ENCODE measurements around the gene ARID5B. TPM values are rescaled to one million over a fixed set of nuclear protein-coding genes. Genes with fewer than 3 reads are reported as not detected.
A peak's percentile ranks its signal among the peaks of the same experiment; 100 is the strongest.
"Not testable (repeated sequence)": the region's sequence is repeated elsewhere in the genome, so short reads cannot be mapped to it uniquely, and the experiment has no call there.

Gene ARID5B, protein sequence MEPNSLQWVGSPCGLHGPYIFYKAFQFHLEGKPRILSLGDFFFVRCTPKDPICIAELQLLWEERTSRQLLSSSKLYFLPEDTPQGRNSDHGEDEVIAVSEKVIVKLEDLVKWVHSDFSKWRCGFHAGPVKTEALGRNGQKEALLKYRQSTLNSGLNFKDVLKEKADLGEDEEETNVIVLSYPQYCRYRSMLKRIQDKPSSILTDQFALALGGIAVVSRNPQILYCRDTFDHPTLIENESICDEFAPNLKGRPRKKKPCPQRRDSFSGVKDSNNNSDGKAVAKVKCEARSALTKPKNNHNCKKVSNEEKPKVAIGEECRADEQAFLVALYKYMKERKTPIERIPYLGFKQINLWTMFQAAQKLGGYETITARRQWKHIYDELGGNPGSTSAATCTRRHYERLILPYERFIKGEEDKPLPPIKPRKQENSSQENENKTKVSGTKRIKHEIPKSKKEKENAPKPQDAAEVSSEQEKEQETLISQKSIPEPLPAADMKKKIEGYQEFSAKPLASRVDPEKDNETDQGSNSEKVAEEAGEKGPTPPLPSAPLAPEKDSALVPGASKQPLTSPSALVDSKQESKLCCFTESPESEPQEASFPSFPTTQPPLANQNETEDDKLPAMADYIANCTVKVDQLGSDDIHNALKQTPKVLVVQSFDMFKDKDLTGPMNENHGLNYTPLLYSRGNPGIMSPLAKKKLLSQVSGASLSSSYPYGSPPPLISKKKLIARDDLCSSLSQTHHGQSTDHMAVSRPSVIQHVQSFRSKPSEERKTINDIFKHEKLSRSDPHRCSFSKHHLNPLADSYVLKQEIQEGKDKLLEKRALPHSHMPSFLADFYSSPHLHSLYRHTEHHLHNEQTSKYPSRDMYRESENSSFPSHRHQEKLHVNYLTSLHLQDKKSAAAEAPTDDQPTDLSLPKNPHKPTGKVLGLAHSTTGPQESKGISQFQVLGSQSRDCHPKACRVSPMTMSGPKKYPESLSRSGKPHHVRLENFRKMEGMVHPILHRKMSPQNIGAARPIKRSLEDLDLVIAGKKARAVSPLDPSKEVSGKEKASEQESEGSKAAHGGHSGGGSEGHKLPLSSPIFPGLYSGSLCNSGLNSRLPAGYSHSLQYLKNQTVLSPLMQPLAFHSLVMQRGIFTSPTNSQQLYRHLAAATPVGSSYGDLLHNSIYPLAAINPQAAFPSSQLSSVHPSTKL
- total RNA-seq = 10 to 100 TPM; 86.3 to 87.1 TPM

DNA sequence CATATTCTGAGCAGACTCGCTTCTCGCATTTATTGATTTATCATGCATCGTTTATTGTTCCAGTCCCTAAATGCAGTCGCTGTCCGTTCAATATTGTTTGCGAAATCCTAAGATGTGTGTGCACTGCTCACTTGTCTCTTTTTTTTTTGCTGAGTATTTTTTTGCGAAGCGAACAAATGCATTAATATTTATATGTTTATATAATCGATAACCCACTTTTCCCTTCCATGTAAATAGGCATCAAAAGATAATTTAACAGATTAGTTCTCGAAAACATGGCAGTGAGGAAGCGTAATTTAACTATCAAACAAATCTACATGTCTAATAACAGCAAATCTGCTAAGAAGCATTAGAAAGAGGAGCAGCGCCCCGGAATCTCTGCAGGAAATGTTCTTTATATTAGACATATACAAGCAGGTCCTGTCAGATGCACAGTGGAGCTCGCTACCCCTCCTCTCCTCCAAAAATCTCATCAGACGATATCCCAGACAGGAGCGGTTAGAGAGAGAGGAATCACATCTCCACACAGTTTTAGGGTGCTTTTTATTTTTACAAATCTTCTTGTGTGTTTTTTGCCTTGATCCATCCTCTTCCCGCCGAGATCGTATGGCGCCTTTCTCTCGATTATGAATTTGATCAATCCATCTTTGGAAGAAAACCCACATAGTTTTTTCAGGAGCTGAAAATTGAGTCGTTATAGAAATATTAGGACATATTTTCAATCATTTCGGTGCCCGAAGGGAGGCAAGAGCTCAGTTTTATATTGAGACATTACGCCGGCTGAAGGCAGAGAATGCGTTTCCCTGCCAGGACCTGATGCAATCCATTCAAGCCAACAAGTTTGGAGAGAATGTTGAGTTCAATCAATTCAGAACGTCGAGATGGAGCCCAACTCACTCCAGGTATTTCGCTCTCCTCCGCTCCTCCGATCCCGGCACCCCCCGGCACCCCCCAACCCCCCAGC lies at the start of gene ARID5B:
Gene ARID5B, plus strand, starts transcription at position 871 of the 964 bp plus-strand sequence. Its CDS starts 11 bp downstream, at position 882.
- intact Hi-C loops (cut with micrococcal nuclease) = loop anchor here (1.0 to 10.0 kb wide), 9 partner anchors 150 to 1994 kb away; partner anchors contain the start of genes CCDC6 and NRBF2
- peak within 1 kb of the TSS; percentile 99 for H3K4me3 Mint-ChIP-seq
- H3K27ac Mint-ChIP-seq = peak within 1 kb of the TSS; percentile 100
- peak; percentile 68 for DNase-seq
- CTCF ChIA-PET = interaction anchor here (0.6 to 6.0 kb wide), 13 partner anchors 37 to 344 kb away, joined by 3 to 33 read pairs (median 5); no protein-coding TSS in a partner anchor
- H3K4me1 Mint-ChIP-seq (ENCODE audit: low read depth) = peaks cover 45% of the 10 kb centered on the region
- H3K27me3 Mint-ChIP-seq (ENCODE audit: low read depth) = no peaks in the 10 kb centered on the region
- peaks cover 38% of the 10 kb centered on the region for H3K36me3 Mint-ChIP-seq (ENCODE audit: low read depth)
- no peaks in the 10 kb centered on the region for H3K9me3 Mint-ChIP-seq

DNA sequence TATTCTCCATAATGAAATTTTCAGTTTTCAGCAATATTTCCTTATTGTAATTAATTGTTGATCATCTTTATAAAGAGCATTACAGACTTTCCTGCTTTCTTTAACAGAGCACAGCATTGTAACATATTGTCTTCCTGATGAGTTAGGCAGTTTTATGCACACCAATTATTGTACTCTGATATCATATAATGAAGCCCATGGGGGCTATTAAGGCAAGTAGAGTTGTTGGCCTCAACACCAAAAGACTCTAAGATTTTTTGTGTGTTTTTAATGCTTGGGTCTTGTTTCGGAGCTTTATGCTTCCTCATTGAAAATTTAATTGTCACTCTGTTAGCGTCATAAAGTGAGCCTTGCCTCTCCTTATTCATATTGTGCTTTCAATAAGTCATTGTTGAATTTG lies 49.2 kb upstream of the ARID5B start:
- CTCF ChIA-PET = no interaction called here
- H3K9me3 Mint-ChIP-seq = no peaks in the 10 kb centered on the region
- no peak overlapping the region for H3K4me3 Mint-ChIP-seq
- no peaks in the 10 kb centered on the region for H3K27me3 Mint-ChIP-seq (ENCODE audit: low read depth)
- H3K4me1 Mint-ChIP-seq (ENCODE audit: low read depth) = peaks cover under 1% of the 10 kb centered on the region
- intact Hi-C loops (cut with micrococcal nuclease) = no loop called here
- H3K36me3 Mint-ChIP-seq (ENCODE audit: low read depth) = no peaks in the 10 kb centered on the region
- H3K27ac Mint-ChIP-seq = no peak overlapping the region
- DNase-seq = no peak

DNA sequence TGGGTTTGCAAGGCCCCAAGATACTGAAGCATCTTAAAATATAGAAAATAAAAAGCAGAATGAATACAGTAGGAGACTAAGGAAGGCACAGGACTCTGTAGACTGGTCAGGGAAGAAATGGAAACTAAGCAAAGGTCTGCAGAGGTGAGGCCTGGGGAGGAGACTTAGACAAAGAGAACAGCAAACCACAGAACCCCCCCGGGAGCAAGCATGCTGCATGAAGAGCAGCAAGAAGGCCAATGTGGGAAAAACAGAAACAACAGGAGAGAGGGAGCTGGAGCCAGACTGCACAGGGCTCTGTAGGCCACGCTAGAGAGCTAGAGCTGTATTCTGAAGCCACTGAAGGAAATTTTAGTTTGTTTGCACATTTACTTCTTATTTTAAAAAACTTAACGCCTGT lies 45.7 kb upstream of the ARID5B start:
- CTCF ChIA-PET = interaction anchor here (1.0 to 1.6 kb wide), 3 partner anchors 27 to 105 kb away, joined by 3 read pairs; no protein-coding TSS in a partner anchor
- H3K27me3 Mint-ChIP-seq (ENCODE audit: low read depth) = no peaks in the 10 kb centered on the region

DNA sequence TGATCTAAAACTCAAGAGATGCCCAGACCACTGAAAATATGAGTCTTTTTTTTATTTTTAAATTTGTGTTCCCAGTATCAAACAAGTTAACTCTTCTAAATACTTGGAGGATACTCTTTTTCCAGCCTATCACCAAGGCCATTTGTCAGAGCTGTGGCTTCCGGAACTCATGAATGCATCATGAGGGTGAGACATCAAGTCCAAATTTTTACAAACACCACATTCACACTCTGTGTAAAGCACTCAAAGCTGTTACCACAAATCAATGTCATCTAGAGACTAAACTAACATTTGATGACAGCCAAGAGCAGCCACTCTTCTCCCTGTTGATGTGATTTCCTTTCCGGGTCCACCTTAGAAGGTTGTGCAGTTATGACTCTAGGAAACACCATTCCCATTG lies 43.8 kb upstream of the ARID5B start:
- Mint-ChIP-seq H3K27me3 (ENCODE audit: low read depth) (no peaks in the 10 kb centered on the region), H3K4me1 (ENCODE audit: low read depth) (no peaks in the 10 kb centered on the region), H3K4me3 (no peak overlapping the region), H3K27ac (no peak overlapping the region), H3K9me3 (no peaks in the 10 kb centered on the region), H3K36me3 (ENCODE audit: low read depth) (no peaks in the 10 kb centered on the region)
- DNase-seq = no peak
- CTCF ChIA-PET = interaction anchor here (1.4 kb wide), 1 partner anchor 9 kb away, joined by 5 read pairs; no protein-coding TSS in a partner anchor
- intact Hi-C loops (cut with micrococcal nuclease) = no loop called here

More for the DNA sequence above, 45.7 kb upstream of the ARID5B start:
- H3K27ac Mint-ChIP-seq = no peak overlapping the region
- H3K4me3 Mint-ChIP-seq = no peak overlapping the region
- no peak for DNase-seq
- H3K4me1 Mint-ChIP-seq (ENCODE audit: low read depth) = no peaks in the 10 kb centered on the region
- intact Hi-C loops (cut with micrococcal nuclease) = no loop called here
- H3K9me3 Mint-ChIP-seq = no peaks in the 10 kb centered on the region
- no peaks in the 10 kb centered on the region for H3K36me3 Mint-ChIP-seq (ENCODE audit: low read depth)

DNA sequence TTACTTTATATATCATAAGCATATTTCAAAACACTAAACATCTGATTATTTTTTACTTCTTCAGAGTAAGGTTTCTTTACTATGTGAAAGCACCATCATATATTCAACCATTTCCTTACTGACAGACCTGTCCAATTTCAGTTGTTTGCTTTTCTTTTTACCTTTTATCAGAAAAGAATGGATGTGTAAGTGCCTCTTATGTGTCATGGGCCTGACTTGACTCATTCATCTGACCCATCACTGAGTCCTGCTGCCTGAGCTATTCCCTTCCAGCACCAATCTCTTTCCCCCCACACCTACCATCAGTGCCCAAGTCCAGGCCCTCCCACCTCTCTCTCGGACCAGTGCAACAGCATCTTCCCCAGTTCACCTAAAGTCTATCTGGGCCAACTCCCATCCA lies 41.7 kb upstream of the ARID5B start:
- Mint-ChIP-seq H3K9me3 (no peaks in the 10 kb centered on the region), H3K27ac (no peak overlapping the region), H3K4me1 (ENCODE audit: low read depth) (no peaks in the 10 kb centered on the region), H3K4me3 (no peak overlapping the region), H3K27me3 (ENCODE audit: low read depth) (no peaks in the 10 kb centered on the region), H3K36me3 (ENCODE audit: low read depth) (no peaks in the 10 kb centered on the region)
- intact Hi-C loops (cut with micrococcal nuclease) = no loop called here
- no peak for DNase-seq
- CTCF ChIA-PET = no interaction called here

DNA sequence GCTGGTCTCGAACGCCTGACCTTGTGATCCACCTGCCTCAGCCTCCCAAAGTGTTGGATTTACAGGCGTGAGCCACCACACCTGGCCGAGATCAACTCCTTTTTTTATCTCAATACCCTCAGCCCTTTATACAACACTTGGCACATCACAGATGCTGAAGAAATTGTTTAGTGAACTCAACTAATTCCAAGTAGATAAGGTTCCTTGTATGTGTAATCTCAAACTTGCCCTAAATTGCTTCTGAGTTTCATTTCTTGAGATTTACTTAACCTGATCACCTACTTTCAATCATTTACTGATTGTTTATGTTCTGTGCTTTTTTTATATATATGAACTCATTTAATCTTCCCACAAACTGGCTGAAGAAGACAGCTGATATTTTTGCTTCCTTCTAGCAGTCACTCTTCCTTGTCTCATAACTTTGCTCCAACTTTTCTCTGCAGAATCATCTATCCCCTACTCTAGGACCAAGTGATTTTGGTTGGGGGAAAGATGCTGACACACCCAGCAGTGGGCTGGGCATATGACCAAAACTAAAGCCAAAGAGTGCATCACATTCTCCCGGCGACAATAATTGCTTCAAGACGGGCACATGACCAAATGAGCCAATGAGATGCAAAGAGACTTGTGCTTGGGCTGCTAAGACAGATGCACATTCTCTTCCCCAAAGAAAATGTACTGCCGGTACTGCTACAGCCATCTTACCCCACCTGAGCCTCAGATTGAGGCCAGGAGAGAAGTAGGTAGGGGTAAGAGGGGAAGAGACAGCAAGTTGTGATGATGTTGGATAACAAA lies 40.3 kb upstream of the ARID5B start:
- Mint-ChIP-seq H3K27me3 (ENCODE audit: low read depth) (no peaks in the 10 kb centered on the region), H3K36me3 (ENCODE audit: low read depth) (no peaks in the 10 kb centered on the region), H3K9me3 (no peaks in the 10 kb centered on the region), H3K4me3 (no peak overlapping the region), H3K27ac (no peak overlapping the region), H3K4me1 (ENCODE audit: low read depth) (no peaks in the 10 kb centered on the region)
- CTCF ChIA-PET = no interaction called here
- intact Hi-C loops (cut with micrococcal nuclease) = no loop called here
- no peak for DNase-seq

DNA sequence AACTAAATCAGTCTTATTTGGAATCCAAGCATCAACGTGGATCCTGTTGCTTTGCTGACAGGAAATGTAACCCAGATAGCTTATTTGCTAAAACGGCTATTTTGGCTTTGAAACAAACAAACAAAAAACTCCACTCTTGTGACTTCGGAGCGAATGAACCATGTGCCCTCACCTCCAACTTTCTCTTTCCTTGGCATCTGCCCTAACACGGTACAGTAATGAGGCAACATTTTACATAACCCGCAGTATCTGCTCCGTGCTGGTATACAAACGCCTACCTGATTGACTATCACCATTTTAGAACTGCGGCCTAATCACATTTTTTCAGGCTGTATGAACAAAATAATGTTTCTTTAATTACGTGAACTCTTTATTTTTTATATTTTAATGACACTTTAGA lies 37.5 kb upstream of the ARID5B start:
- Mint-ChIP-seq H3K4me3 (no peak overlapping the region), H3K4me1 (ENCODE audit: low read depth) (peaks cover 17% of the 10 kb centered on the region), H3K9me3 (no peaks in the 10 kb centered on the region), H3K27ac (no peak overlapping the region), H3K27me3 (ENCODE audit: low read depth) (no peaks in the 10 kb centered on the region), H3K36me3 (ENCODE audit: low read depth) (no peaks in the 10 kb centered on the region)
- intact Hi-C loops (cut with micrococcal nuclease) = no loop called here
- CTCF ChIA-PET = no interaction called here
- no peak for DNase-seq

DNA sequence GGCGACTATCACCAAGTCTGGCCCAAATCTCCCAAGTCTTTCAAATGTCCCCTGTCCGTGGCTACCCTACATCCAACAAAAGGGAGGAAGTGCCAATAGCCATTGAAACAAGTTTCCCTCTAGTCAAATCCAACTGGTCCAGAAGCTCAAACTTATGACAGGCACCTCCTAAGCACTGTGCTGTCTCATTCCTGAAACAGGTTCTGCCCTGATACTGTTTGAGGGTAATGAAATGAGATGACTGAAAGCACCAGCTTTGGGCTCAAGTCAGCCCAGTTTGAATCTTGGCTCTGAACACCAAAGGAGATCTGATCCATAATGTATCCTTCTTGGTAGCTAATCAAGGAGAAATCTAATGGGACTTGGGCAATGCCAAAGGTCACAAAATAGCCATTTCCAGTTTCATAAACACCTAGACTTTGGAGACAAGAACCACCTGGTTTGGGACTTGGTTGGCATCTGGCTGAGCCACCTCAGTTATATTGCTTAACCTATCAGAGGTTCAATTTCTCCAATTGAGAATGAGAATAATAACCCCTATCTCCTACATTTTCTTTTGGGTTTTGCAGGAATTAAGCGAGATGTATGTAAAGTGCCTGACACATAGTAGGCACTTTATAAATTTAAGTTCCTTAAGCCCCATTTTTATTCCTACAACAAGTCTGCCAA lies 34.7 kb upstream of the ARID5B start:
- H3K27me3 Mint-ChIP-seq (ENCODE audit: low read depth) = no peaks in the 10 kb centered on the region
- H3K4me3 Mint-ChIP-seq = peak overlapping the region; percentile 42
- H3K27ac Mint-ChIP-seq = no peak overlapping the region
- peaks cover 17% of the 10 kb centered on the region for H3K4me1 Mint-ChIP-seq (ENCODE audit: low read depth)
- no peaks in the 10 kb centered on the region for H3K9me3 Mint-ChIP-seq
- intact Hi-C loops (cut with micrococcal nuclease) = loop anchor here (1.0 kb wide), 1 partner anchor 116 kb away; no protein-coding TSS in a partner anchor
- H3K36me3 Mint-ChIP-seq (ENCODE audit: low read depth) = no peaks in the 10 kb centered on the region
- CTCF ChIA-PET = interaction anchor here (0.7 to 1.3 kb wide), 6 partner anchors 10 to 116 kb away, joined by 3 to 12 read pairs (median 4); no protein-coding TSS in a partner anchor
- DNase-seq = no peak

DNA sequence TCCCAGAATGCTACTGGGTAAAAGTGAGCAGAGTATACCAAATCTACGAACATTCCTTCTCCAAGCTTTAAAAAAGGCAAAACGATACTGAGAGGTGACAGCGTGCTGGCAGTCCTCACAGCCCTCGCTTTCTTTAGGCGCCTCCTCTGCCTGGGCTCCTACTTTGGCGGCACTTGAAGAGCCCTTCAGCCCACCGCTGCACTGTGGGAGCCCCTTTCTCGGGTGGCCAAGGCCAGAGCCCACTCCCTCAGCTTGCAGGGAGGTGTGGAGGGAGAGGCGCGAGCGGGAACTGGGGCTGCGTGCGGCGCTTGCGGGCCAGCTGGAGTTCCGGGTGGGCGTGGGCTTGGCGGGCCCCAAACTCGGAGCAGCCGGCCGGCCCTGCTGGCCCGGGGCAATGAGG lies 34.1 kb upstream of the ARID5B start:
- intact Hi-C loops (cut with micrococcal nuclease) = loop anchor here (1.0 kb wide), 1 partner anchor 116 kb away; no protein-coding TSS in a partner anchor
- not testable (repeated sequence) for H3K27ac Mint-ChIP-seq; H3K27me3 Mint-ChIP-seq (ENCODE audit: low read depth); H3K36me3 Mint-ChIP-seq (ENCODE audit: low read depth); H3K9me3 Mint-ChIP-seq
- Mint-ChIP-seq H3K4me3 (peak overlapping the region; percentile 42), H3K4me1 (ENCODE audit: low read depth) (peaks cover 17% of the 10 kb centered on the region)
- CTCF ChIA-PET = interaction anchor here (0.8 to 2.2 kb wide), 9 partner anchors 9 to 120 kb away, joined by 3 to 14 read pairs (median 3); no protein-coding TSS in a partner anchor
- peak; percentile 21 for DNase-seq

DNA sequence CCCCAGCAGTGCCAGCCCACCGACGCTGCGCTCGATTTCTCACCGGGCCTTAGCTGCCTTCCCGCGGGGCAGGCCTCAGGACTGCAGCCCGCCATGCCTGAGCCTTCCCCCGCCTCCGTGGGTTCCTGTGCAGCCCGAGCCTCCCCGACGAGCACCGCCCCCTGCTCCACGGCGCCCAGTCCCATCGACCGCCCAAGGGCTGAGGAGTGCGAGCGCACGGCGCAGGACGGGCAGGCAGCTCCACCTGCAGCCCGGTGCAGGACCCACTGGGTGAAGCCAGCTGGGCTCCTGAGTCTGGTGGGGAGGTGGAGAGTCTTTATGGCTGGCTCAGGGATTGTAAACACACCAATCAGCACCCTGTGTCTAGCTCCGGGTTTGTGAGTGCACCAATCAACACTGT lies 33.7 kb upstream of the ARID5B start:
- intact Hi-C loops (cut with micrococcal nuclease) = loop anchor here (1.0 kb wide), 2 partner anchors 117 to 727 kb away; no protein-coding TSS in a partner anchor

More for the DNA sequence above, 33.7 kb upstream of the ARID5B start:
- CTCF ChIA-PET = interaction anchor here (0.8 to 2.2 kb wide), 8 partner anchors 9 to 140 kb away, joined by 3 to 14 read pairs (median 3); no protein-coding TSS in a partner anchor
- Mint-ChIP-seq H3K4me3 (peak overlapping the region; percentile 62), H3K4me1 (ENCODE audit: low read depth) (peaks cover 17% of the 10 kb centered on the region)
- H3K27me3 Mint-ChIP-seq (ENCODE audit: low read depth); H3K9me3 Mint-ChIP-seq; H3K27ac Mint-ChIP-seq; H3K36me3 Mint-ChIP-seq (ENCODE audit: low read depth): not testable (repeated sequence)
- DNase-seq = peak; percentile 76

All from activated naive CD4-positive, alpha-beta T cell treated with anti-CD3 and anti-CD28 coated beads for 36 hours (primary cell).